ENCODE results near the gene GRAP.

The GRAP gene

DNA sequence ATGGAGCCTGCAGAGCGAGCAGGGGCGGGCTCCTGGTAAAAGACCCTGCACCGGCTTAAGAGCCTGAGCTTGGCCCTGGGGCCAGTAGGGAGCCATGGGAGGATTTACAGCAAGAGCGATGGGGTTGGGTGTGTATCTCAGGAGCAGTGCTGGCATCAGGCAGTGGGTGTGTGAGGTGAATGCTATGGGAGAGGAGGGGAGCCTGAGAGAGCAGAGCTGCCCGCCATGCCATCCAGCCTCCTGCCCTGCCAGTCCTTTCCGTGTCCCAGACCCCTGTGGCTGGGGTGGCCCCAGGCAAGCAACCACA, 65.5 kb downstream of the GRAP start:
- no peak for DNase-seq

DNA sequence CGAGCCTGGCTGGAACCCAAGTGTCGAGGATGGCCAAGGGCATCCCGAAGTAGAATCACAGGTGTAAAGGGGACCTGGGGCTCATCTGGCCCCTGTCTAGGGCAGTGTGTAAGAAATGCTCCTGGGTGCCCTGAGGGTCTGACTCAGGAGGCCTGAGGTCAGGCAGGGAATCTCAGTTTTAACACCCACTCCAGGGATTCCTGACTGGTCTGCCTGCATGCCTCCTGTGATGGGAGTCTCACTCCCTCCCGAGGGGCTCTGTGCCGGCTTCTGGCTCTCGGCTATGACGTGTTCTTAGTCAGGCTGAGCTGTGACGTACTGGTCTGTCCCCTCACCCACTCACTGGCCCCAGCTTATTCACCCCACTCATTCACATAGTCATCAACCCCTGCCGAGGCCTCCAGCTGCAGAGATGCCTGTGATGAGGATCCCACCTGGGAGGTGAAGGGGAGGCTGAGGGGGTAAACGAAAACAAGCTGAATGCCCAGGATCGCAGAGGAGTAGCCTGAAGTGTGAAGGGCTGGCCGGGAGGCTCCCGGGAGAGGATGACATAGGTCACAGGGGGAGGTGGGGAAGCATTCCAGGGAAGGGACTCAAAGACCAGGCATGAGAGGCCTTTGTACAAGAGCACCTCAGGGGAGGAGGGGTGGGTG, 65.9 kb downstream of the GRAP start:
- DNase-seq: no peak

DNA sequence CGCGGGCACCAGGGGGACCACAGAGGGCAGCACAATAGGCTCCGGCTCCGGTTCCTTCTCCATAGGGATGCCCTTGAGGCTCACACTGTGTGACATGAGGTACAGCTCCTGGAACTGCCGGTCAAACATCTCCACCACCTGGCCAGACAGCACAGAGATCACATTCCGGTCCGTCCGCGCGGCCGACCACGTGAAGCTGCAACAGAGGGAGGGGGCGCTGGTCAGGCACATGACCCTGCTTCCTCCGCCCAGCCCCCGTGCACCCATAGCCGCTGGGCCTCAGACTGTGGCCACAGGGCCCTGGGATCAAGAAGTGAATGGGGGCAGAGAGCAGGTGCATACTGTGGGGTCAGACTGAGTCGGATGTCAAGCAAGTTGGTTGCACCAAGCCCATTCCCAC, 68.1 kb downstream of the GRAP start:
- DNase-seq: no peak

DNA sequence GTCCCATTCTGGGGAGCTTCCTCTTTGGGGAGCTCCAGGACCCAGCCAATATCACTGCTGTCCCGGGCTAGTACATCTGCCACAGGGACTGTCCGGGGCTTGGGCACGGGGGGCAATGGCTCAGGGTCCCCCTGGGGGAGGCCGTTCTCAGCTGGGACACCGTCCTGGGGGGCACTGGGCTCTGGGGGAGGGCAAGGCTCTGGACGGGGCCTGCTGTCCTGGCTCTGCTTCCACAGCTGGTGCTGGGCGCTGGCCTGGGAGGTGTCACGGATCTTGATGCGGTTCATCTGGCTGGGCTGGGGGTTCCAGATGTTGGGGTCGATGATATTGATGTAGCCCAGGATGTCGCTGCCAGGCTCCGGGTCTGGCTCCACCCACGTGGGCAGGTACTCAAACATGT, 68.7 kb downstream of the GRAP start:
- no peak for DNase-seq

DNA sequence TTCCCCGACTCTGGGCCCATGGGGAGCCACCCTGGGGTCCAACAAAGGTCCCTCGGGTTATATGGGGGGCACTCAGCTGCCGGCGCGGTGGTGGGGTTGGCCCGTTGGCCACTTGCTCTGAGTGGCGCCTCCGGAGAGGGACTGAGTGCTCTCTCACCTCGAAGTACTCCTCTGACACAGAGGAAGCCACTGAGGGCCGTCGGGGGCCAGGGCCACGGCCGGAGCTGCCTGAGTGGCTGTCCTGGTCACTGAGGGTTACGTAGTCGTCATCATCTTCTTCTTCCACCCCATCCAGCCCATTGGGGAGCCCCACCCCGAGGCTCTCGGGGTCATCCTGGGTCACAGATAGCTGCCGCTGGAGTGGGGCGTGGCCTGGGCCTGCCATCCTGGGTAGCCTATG, 69.1 kb downstream of the GRAP start:
- DNase-seq: no peak

DNA sequence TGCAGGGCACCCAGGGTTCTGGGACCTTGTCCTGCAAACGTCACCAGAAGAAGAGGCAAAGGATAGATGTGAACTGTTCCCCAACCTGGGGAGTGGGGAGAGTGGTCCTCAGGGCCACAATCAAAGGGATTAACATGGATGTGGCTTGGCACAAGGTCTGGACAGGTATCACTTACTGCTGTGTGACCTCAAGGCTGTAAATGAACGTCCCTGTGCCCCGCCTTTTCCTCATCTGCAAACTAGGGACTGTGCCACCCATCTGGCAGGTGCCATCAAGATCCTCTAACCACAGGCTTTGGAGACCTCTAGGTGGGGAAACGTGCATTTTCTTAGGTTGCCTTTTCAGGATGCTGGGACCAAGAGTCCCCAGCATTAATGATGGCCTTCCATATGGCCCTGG, 69.7 kb downstream of the GRAP start:
- DNase-seq: no peak

DNA sequence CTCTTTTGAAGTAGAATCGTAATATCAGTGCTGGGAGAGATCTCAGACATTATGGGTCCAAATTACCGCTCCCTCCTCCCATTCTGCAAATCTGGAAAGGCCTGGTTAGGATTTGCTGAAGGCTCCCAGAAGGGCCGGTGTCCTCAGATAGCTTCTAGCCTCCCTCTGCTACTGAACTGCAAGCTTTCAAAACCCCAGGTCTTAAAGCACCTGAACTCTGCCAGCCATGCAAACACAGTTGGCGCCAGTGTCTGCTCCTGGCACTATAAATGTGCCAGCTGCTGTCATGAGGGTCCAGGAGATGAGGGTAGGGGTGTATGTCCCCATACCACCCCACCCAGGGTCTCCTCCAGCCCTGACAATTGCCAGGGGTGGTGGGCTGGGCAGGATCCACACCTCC, 70.6 kb downstream of the GRAP start:
- no peak for DNase-seq

DNA sequence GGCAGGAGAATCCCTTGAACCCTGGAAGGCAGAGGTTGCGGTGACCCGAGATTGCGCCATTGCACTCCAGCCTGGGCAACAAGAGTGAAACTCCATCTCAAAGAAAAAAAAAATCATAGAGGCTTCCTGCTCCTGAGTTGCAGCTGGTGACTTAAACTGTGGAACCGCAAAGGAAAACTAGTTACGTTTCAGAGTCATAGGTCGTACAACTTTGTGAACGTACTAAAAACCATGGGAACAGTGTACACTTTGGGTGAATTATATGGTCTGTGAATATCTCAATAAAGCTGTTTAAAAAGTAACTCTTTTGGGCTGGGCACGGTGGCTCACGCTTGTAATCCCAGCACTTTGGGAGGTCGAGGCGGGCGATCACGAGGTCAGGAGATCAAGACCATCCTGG, 71.2 kb downstream of the GRAP start:
- no peak for DNase-seq

DNA sequence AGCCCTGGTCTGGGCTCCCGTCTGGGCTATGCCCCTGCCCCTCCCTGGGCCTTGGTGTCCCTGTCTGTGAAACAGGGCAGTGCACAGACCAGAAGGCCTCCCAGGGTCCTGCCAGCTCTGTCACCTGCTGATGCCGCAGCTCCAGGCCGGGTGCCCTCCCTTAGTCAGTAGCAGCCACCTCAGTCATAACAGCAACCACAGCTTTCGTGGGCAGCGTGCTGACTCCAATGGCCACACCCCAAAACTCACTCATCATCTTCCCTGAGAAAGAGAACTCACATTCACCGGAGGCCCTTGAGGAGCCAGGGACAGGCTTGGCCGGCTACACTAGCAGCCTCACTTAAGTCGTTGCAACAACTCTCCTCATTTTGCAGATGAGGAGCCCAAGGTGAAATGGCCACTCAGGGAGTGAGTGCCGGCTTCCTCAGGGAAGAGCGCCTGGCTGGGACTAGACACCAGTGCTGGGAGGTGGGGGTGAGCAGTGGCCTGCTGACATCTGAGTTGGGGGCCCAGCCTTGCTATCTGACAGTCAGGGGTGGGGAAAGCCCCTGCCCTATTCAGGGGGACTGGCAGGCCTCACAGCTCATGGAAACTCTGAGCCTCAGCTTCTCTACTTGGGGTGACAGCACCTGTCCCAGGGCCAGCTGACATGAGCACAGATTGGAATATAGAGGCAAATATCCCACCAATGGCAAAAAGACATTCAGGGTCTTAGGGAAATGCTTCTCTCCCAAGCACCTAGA, 72.2 kb downstream of the GRAP start:
- no peak for DNase-seq

DNA sequence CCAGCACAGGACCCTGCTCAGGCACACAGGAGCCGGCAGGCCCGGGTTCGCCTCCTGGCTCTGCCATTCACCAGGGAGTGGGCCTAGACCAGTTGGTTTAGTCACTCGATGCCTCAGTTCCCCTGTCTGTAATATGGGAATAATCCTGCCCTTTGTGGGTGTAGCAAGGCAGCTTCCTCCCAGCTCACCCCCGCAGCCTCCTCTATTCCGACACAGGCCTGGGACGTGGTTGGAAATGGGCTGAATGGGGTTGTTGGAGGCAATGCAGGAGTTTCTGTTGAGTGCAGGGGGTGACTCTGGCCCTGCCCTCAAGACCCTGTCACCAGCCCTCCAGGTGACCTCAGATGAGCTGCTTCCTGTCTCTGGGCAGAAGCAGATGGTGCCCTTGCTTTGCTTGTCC, 75.0 kb downstream of the GRAP start:
- DNase-seq: no peak
